ENCODE data around the gene DLG5.

The DLG5 gene

DNA sequence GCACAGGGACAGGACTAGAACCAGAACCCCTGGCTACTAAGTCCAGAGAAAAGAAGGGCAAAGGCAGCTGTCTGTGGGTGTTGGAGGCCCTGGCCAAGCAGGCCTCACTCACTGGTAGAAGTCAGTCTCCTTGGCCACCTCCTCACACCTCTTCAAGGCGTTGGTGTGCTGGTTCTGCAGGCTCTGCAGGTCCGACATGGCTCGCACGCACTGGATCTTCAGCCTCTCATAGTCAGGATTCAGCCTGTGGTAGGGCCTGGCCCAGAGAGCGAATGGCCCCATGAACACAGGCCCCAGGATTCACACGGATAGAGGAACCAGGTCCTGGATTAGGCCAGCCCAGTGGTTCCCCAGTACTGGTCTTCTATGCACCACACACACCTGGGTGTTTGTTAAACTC, 72.4 kb downstream of the DLG5 start:
- H3K36me3 ChIP-seq (ENCODE audit: control insufficient read depth, insufficient read depth, low read length) = peaks cover 11% of the 10 kb centered on the region
- no peak overlapping the region for H3K4me3 ChIP-seq (ENCODE audit: low read length)
- H3K27me3 ChIP-seq (ENCODE audit: control insufficient read depth, insufficient read depth, low read length) = no peaks in the 10 kb centered on the region
- peaks cover 4% of the 10 kb centered on the region for H3K4me1 ChIP-seq (ENCODE audit: control insufficient read depth, insufficient read depth, low read length)
- H3K9me3 ChIP-seq (ENCODE audit: control insufficient read depth, low read length) = no peaks in the 10 kb centered on the region
- no peak overlapping the region for H3K9ac ChIP-seq (ENCODE audit: low read length)

- Histone ChIP-seq H3K4me3 (ENCODE audit: low read length) (no peak overlapping the region), H3K9ac (ENCODE audit: low read length) (no peak overlapping the region), H3K36me3 (ENCODE audit: control insufficient read depth, insufficient read depth, low read length) (peaks cover 11% of the 10 kb centered on the region), H3K4me1 (ENCODE audit: control insufficient read depth, insufficient read depth, low read length) (peaks cover 8% of the 10 kb centered on the region), H3K27me3 (ENCODE audit: control insufficient read depth, insufficient read depth, low read length) (no peaks in the 10 kb centered on the region), H3K9me3 (ENCODE audit: control insufficient read depth, low read length) (no peaks in the 10 kb centered on the region)
Observed at GRCh38 chr10:77853256-77853655, 73.3 kb downstream of the DLG5 start.

GRCh38 chr10:77850620-77851231, 75.8 kb downstream of the DLG5 start:
- Histone ChIP-seq H3K4me3 (ENCODE audit: low read length) (no peak overlapping the region), H3K9ac (ENCODE audit: low read length) (no peak overlapping the region), H3K27me3 (ENCODE audit: control insufficient read depth, insufficient read depth, low read length) (no peaks in the 10 kb centered on the region), H3K9me3 (ENCODE audit: control insufficient read depth, low read length) (no peaks in the 10 kb centered on the region), H3K4me1 (ENCODE audit: control insufficient read depth, insufficient read depth, low read length) (peaks cover 8% of the 10 kb centered on the region), H3K36me3 (ENCODE audit: control insufficient read depth, insufficient read depth, low read length) (peaks cover 11% of the 10 kb centered on the region)

GRCh38 chr10:77849039-77849664, 77.4 kb downstream of the DLG5 start:
- Histone ChIP-seq H3K4me1 (ENCODE audit: control insufficient read depth, insufficient read depth, low read length) (peaks cover 8% of the 10 kb centered on the region), H3K36me3 (ENCODE audit: control insufficient read depth, insufficient read depth, low read length) (peaks cover 7% of the 10 kb centered on the region), H3K9ac (ENCODE audit: low read length) (no peak overlapping the region), H3K4me3 (ENCODE audit: low read length) (no peak overlapping the region), H3K9me3 (ENCODE audit: control insufficient read depth, low read length) (no peaks in the 10 kb centered on the region), H3K27me3 (ENCODE audit: control insufficient read depth, insufficient read depth, low read length) (no peaks in the 10 kb centered on the region)

DNA sequence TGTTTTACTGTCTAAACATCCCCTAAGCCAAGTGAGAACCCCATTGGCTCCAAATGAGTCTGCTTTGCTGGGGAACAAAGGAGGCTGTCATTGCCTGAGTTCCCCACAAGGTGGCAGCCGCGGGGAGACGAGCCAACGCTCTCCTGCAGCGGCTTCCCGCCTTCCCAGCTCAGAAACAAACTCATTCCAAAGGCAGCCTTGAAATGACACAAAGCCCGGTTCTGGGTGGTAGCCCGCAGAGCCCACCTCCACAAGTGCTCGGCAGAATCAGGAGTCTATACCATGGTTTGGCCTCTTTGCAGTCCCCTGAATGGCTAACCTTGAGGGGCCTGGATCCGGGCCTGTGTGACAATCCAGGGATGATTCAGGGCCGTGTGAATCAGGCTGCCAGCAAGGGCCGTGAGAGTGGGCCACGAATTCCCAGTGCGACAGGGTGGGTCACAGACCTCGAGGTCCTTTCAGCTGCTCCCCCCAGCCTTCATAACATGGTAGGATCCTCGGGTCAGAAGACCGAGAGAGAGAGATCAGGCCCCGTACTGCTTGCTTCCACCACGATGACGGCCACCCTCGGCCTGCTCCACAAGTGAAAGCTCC, 79.7 kb downstream of the DLG5 start:
- Histone ChIP-seq H3K9ac (ENCODE audit: low read length) (no peak overlapping the region), H3K9me3 (ENCODE audit: control insufficient read depth, low read length) (no peaks in the 10 kb centered on the region), H3K36me3 (ENCODE audit: control insufficient read depth, insufficient read depth, low read length) (no peaks in the 10 kb centered on the region), H3K27me3 (ENCODE audit: control insufficient read depth, insufficient read depth, low read length) (no peaks in the 10 kb centered on the region), H3K4me3 (ENCODE audit: low read length) (no peak overlapping the region), H3K4me1 (ENCODE audit: control insufficient read depth, insufficient read depth, low read length) (peaks cover 8% of the 10 kb centered on the region)

- Histone ChIP-seq H3K4me3 (ENCODE audit: low read length) (no peak overlapping the region), H3K9me3 (ENCODE audit: control insufficient read depth, low read length) (no peaks in the 10 kb centered on the region), H3K4me1 (ENCODE audit: control insufficient read depth, insufficient read depth, low read length) (peaks cover 8% of the 10 kb centered on the region), H3K27me3 (ENCODE audit: control insufficient read depth, insufficient read depth, low read length) (no peaks in the 10 kb centered on the region), H3K36me3 (ENCODE audit: control insufficient read depth, insufficient read depth, low read length) (no peaks in the 10 kb centered on the region), H3K9ac (ENCODE audit: low read length) (peak overlapping the region; percentile 23)
Observed at GRCh38 chr10:77845451-77845850, 81.1 kb downstream of the DLG5 start.

DNA sequence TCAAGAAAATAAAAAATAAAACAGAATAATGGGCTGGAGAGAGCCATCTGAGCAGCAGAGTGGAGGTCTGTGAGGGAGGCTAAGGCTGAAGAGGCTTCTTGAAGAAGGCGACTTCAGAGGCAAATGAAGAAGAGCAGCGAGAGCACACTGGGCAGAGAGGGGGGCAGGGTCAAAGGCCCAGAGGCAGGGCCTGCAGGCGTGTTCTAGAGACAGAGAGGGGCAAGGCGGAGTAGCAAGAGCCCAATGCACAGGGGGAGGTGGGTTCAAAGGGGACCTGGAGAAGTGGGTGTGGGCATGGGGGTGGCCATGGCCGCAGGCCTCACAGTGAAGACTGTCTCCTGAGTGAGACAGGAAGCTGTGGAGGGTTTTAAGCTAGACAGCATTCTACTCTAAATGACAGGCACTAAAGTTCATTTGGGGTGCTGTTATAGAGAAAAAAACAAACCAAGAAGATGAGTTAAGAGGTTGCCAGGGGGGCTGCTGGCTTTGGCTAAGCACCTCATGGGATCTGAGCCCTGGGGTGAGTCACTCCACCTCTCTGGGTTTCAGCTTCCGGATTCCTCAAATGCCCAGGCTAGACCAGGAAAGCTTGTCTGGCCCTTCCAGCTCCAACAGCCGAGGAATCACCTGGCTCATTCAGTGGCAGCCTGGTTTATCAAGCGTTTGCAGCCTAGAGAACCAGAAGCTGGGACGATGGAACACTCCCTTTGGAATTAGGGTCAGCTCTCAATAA, 81.7 kb downstream of the DLG5 start:
- Histone ChIP-seq H3K27me3 (ENCODE audit: control insufficient read depth, insufficient read depth, low read length) (no peaks in the 10 kb centered on the region), H3K9me3 (ENCODE audit: control insufficient read depth, low read length) (no peaks in the 10 kb centered on the region), H3K4me3 (ENCODE audit: low read length) (no peak overlapping the region), H3K4me1 (ENCODE audit: control insufficient read depth, insufficient read depth, low read length) (peaks cover 8% of the 10 kb centered on the region), H3K9ac (ENCODE audit: low read length) (peak overlapping the region; percentile 23), H3K36me3 (ENCODE audit: control insufficient read depth, insufficient read depth, low read length) (no peaks in the 10 kb centered on the region)

GRCh38 chr10:77844177-77844576, 82.4 kb downstream of the DLG5 start:
- Histone ChIP-seq H3K27me3 (ENCODE audit: control insufficient read depth, insufficient read depth, low read length) (no peaks in the 10 kb centered on the region), H3K9ac (ENCODE audit: low read length) (peak overlapping the region; percentile 2), H3K4me1 (ENCODE audit: control insufficient read depth, insufficient read depth, low read length) (peaks cover 5% of the 10 kb centered on the region), H3K4me3 (ENCODE audit: low read length) (no peak overlapping the region), H3K9me3 (ENCODE audit: control insufficient read depth, low read length) (no peaks in the 10 kb centered on the region), H3K36me3 (ENCODE audit: control insufficient read depth, insufficient read depth, low read length) (no peaks in the 10 kb centered on the region)

- Histone ChIP-seq H3K4me1 (ENCODE audit: control insufficient read depth, insufficient read depth, low read length) (no peaks in the 10 kb centered on the region), H3K9me3 (ENCODE audit: control insufficient read depth, low read length) (no peaks in the 10 kb centered on the region), H3K27me3 (ENCODE audit: control insufficient read depth, insufficient read depth, low read length) (no peaks in the 10 kb centered on the region), H3K9ac (ENCODE audit: low read length) (no peak overlapping the region), H3K4me3 (ENCODE audit: low read length) (no peak overlapping the region), H3K36me3 (ENCODE audit: control insufficient read depth, insufficient read depth, low read length) (no peaks in the 10 kb centered on the region)
Observed at GRCh38 chr10:77843264-77843663, 83.3 kb downstream of the DLG5 start.

- Histone ChIP-seq H3K27me3 (ENCODE audit: control insufficient read depth, insufficient read depth, low read length) (no peaks in the 10 kb centered on the region), H3K9ac (ENCODE audit: low read length) (no peak overlapping the region), H3K36me3 (ENCODE audit: control insufficient read depth, insufficient read depth, low read length) (no peaks in the 10 kb centered on the region), H3K9me3 (ENCODE audit: control insufficient read depth, low read length) (no peaks in the 10 kb centered on the region), H3K4me3 (ENCODE audit: low read length) (no peak overlapping the region), H3K4me1 (ENCODE audit: control insufficient read depth, insufficient read depth, low read length) (no peaks in the 10 kb centered on the region)
Observed at GRCh38 chr10:77842652-77843212, 83.8 kb downstream of the DLG5 start.

GRCh38 chr10:77841711-77842375, 84.7 kb downstream of the DLG5 start:
- Histone ChIP-seq H3K36me3 (ENCODE audit: control insufficient read depth, insufficient read depth, low read length) (no peaks in the 10 kb centered on the region), H3K9me3 (ENCODE audit: control insufficient read depth, low read length) (no peaks in the 10 kb centered on the region), H3K27me3 (ENCODE audit: control insufficient read depth, insufficient read depth, low read length) (no peaks in the 10 kb centered on the region), H3K4me1 (ENCODE audit: control insufficient read depth, insufficient read depth, low read length) (no peaks in the 10 kb centered on the region), H3K9ac (ENCODE audit: low read length) (no peak overlapping the region), H3K4me3 (ENCODE audit: low read length) (no peak overlapping the region)
